ENCODE measurements around the gene C20orf144.

Gene C20orf144

DNA sequence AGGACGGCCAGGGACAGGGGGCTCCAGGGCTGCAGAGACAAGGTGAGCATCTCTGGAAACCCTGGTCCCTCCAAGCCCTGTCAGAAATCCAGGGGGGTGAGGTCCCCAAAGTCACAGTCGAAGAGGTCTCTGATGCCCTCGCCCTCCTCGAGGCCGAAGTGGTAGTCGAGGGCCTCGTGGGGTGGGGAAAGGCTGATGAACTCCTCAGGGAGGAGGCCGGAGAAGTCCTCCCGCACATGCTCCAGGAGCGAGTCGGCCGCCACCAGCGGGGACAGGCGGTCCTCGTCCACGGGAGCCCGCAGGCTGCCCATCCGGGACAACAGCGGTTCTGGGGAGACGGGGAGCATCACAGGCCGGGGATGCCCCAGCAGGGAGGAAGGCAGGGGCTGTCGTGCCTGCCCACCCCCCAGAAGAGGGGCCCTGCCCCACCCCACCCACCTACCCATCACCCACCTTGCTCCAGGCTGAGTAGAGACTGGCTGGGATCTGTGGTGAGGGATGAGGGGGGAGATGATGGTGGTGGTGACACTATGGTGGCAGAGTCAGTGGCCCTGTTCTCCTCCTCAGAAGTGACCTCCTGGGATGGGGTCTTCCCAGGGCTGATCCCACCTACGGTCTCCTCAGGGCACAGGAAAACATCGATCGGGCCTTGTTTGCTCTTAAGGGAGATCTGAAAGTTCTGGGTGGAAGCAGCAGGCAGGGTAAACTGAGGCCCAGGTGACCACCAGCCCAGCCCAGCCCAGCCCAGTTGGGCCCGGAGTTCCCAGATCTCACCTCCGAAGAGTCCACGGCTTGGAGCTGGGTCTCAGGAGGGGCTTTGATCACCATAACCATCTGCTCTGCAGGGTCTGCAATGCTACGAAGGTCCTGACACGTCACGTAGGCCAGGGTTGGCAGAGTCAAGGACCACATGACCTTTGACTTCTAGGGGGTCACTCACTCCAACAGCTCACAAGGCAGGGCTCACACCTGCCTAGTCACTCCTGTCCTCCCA, 14.8 kb downstream of the C20orf144 start:
- DNase-seq (ENCODE audit: low read depth in 2 of 2), result no peak

DNA sequence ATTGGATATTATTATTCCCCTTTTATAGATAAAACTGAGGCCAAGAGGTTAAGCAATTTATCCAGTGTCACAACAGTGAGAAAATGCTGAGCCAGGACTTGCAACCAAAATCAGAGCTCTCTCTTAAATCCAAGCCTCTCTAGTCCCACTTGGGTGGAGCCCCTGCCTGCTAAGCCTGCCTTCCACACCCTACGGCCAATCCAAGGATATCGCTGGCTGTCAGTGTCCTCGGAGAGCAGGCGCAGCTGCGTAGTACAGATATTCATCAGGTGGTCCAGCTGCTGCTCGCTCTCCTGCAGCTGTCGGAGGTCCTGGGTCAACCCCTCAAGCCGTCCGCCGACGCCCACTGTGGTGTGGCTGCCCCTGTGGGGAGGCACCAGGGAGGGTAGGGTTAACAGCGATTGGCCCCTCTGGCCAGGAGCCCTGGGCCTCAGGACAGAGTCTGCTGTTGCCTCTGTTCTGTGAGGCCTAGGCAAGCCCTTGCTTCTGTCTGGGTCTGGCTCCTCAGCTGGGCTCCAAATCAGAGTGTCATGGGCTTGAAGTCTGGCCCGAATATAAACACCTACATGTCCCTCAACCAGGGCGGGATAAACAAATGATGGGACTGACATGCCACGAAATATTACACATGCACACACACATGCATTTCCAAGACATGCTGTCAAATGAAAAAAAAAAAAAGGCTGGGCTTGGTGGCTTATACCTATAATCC, 16.0 kb downstream of the C20orf144 start:
- DNase-seq (ENCODE audit: low read depth in 2 of 2), result no peak

- no peak for DNase-seq (ENCODE audit: low read depth in 2 of 2)
Observed at GRCh38 chr20:33679758-33680485, 17.8 kb downstream of the C20orf144 start.

DNA sequence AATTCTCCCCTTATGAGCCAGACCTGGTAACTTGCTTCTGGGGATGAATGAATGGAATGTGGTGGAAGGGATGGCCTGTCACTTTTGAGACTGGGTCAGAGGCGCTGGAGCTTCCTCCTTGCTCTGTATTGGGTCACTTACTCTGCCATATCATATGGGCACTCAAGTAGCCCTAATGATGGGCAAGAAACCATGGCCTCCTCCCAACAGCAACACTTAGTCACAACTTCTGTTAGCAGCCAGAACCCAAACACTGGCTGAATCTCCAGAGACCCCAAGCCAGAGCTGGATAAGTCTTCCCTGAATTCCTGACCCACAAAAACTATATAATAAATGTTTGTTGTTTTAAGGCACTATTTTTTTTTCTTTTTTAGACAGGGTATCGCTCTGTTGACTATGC, 18.6 kb downstream of the C20orf144 start:
- no peak for DNase-seq (ENCODE audit: low read depth in 2 of 2)

GRCh38 chr20:33681288-33681687, 19.2 kb downstream of the C20orf144 start:
- DNase-seq (ENCODE audit: low read depth in 2 of 2), result no peak

- no peak for DNase-seq (ENCODE audit: low read depth in 2 of 2)
Observed at GRCh38 chr20:33681728-33682353, 19.7 kb downstream of the C20orf144 start.

DNA sequence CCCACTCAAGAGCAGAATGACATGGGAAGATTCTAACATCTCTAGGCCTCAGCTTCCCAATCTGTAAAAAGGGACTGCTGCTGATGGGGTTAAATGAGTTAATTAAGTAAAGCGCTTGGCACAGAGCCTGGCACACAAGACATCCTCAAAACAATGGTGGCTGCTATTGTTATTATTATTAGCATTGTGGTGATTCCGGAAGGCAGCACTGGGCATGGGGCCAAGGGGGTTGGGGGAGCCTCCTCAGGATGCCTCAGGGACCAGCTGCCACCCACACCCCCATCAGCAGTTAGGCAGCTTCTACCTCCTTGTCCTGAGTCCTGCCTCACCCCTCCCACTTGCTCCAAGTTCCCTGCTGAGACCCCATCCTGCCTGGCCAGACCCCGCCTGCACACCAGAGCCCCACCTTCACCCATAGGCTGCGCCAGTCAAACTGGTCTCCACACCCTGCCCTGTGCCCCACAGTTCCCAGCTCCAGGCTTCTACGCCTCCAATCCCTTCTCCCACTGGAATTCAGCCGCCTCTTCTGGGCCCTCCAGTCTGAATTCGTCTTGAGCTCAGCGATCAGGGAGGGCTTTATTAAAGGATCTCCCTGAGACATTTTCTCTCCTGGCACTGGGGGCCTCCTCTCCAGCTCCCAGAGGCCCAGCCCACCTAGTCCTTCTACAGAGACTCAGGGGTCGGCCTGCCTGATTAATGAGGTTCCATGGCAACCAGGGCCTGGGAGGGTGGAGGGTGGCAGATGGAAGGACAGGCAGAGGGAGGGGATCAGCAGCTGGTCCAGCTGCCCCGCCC, 22.6 kb downstream of the C20orf144 start:
- DNase-seq (ENCODE audit: low read depth in 2 of 2), result no peak

DNA sequence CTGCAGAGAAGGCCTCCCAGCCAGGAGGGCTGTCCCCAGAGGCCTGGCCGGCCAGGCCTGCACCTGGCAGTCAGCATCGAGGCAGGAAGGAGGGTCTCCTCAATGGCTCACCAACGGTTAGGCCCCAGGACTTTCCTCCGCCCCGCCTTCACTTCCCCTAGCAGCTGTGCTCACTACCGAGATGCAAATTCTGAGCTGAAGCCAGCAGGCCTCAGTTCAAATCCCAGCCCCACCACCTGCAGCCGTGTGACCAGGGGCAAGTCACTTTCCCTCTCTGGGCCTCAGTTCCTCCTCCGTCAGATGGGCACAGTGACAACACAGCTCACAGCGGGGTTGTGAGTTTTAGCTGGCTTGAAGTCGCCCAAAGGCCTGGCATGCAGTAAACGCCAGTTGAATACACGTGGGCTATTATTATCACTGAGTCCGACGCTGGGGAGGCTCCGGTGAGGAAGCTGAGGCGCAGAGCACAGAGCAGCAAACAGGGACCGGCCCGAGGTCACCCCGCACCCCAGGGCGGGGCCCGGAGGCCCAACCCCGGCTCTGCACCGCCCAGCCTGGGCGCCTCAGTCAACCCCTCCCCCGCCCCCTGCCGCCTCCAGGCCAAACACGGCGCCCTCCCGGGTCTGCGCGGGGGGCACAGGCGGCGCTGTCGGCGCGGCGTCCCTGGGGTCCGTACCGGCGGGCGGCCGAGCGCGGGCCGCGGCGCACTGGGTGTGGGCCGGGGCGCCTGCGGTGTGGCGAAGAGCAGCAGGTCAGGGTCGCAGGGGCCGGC, 23.4 kb downstream of the C20orf144 start:
- DNase-seq (ENCODE audit: low read depth in 2 of 2), result peak; percentile 45 to 63

GRCh38 chr20:33686100-33686983, 24.2 kb downstream of the C20orf144 start, which contains the start of gene E2F1:
E2F1 (minus strand) TSS chr20:33686385; CDS start chr20:33686264, 121 bp downstream.
- DNase-seq (ENCODE audit: low read depth in 2 of 2), result peak; percentile 94

- DNase-seq (ENCODE audit: low read depth in 2 of 2), result no peak
Observed at GRCh38 chr20:33686984-33687366, 24.8 kb downstream of the C20orf144 start.

DNA sequence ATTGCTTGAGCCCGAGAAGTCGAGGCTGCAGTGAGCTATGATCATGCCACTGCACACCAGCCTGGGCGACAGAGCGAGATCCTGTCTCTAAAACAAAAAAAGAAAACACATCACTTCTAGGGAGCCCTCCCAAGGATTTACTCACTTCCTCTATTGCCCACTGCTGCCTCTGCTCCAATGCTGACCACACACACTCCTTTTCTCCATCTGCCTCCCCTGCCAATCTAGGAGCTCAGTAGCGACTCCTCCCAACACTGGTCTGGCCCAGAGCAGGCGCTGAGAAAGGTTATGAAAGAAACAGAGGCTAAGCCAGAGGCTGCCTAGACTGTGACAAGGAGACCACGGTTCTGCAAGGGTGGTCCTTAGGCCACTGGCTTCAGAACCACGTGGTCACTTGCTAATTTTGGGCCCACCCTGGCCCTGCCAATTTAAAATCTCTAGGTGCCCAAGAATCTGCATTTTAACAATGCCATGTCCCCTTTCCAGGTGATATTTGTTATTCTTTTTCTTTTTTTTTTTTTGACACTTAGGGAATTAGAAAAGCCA, 25.3 kb downstream of the C20orf144 start:
- DNase-seq (ENCODE audit: low read depth in 2 of 2), result no peak

DNA sequence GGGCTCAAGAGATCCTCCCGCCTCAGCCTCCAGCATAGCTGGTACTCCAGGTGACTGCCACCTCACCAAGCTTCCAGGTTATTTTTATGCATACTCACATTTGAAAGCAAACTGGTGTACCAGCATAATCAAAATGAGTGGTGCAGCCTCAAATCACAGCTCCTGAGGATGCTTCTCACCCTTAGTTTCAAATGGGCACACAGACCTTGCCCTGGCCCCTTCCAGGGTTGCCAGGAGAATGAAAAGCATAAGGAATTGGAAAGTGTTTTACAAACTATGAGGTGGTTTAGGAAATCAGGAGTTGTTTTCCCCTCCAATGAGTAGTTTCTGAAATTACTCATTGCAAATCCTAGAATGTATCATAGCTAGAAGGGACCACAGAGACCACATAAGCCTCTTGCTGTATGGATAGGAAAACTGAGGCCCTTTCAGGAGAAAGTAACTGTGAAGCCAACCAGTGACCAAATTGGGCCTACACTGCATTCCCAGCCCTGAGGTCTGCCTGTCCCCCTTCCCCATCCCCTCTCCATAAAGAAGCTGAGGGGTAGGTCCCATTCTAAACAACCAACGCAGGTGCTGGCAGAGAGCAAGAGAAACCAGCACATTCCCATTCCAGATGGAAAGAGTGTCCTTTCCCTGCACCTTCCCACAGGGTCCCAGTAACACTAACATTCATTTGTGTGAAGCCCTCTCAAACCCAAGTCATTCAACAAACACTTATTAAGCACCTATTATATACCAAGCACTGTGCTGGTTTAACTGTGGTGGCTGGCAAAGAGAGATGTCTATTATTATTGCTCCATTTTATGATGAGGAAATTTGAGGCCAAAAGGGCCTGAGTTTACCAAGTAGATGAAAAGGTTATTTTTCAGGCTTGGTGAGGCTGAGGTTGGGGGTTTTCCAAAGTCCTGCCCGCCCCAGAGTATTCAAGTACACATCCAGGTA, 26.1 kb downstream of the C20orf144 start:
- DNase-seq (ENCODE audit: low read depth in 2 of 2), result no peak

- no peak for DNase-seq (ENCODE audit: low read depth in 2 of 2)
Observed at GRCh38 chr20:33688938-33689424, 26.9 kb downstream of the C20orf144 start.

GRCh38 chr20:33689493-33689892, 27.4 kb downstream of the C20orf144 start:
- no peak for DNase-seq (ENCODE audit: low read depth in 2 of 2)

DNA sequence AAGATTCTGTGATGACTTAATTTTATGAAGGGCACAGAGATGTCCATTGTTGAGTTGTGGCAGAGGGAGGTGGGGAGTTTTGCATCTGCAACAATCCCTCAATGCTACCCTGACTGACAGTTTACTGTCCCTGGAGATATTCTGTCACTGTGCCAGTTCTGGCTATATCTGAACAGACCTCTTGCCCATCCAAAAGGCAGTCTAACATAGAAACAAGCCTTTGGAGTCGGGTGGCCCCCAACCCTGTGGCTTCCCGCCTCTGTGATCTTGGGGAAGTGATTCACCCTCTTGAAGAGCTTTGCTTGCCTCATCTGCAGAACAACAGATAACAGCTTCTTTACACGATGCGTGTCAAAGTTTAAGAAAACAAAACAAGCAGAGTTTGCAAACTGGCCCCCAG, 27.8 kb downstream of the C20orf144 start:
- DNase-seq (ENCODE audit: low read depth in 2 of 2), result peak in 1 of 2 donors; percentile 34

- DNase-seq (ENCODE audit: low read depth in 2 of 2), result no peak
Observed at GRCh38 chr20:33693289-33693688, 31.2 kb downstream of the C20orf144 start.

Measured in activated CD4-positive, alpha-beta T cell treated with anti-CD3 and anti-CD28 coated beads for 24 hours (primary cell).